ENCODE data around the gene ANKRD55.
"Not testable (repeated sequence)": the region's sequence is repeated elsewhere in the genome, so short reads cannot be mapped to it uniquely, and the experiment has no call there.

The ANKRD55 gene

GRCh38 chr5:56168066-56168478 lies 65.1 kb downstream of the ANKRD55 start:
- no peak for DNase-seq (ENCODE audit: low read depth in 2 of 2)

- no peak for DNase-seq (ENCODE audit: low read depth in 2 of 2)
Measured at GRCh38 chr5:56167519-56167918, 65.6 kb downstream of the ANKRD55 start.

- no peak for DNase-seq (ENCODE audit: low read depth in 2 of 2)
Measured at GRCh38 chr5:56166671-56167385, 66.3 kb downstream of the ANKRD55 start.

GRCh38 chr5:56164376-56164775 lies 68.8 kb downstream of the ANKRD55 start:
- DNase-seq (ENCODE audit: low read depth in 2 of 2), result no peak

- DNase-seq (ENCODE audit: low read depth in 2 of 2), result no peak
Measured at GRCh38 chr5:56161927-56162326, 71.2 kb downstream of the ANKRD55 start.

- DNase-seq (ENCODE audit: low read depth in 2 of 2), result no peak
Measured at GRCh38 chr5:56161439-56161823, 71.7 kb downstream of the ANKRD55 start.

- no peak for DNase-seq (ENCODE audit: low read depth in 2 of 2)
Measured at GRCh38 chr5:56160723-56161438, 72.2 kb downstream of the ANKRD55 start.

GRCh38 chr5:56159521-56159947 lies 73.6 kb downstream of the ANKRD55 start:
- DNase-seq (ENCODE audit: low read depth in 2 of 2), result no peak

- DNase-seq (ENCODE audit: low read depth in 2 of 2), result no peak
Measured at GRCh38 chr5:56158331-56158960, 74.7 kb downstream of the ANKRD55 start.

- not testable (repeated sequence) for DNase-seq (ENCODE audit: low read depth in 2 of 2)
Measured at GRCh38 chr5:56157191-56157621, 75.9 kb downstream of the ANKRD55 start.

- DNase-seq (ENCODE audit: low read depth in 2 of 2), result not testable (repeated sequence)
Measured at GRCh38 chr5:56156585-56157190, 76.4 kb downstream of the ANKRD55 start.

GRCh38 chr5:56155992-56156584 lies 77.0 kb downstream of the ANKRD55 start:
- DNase-seq (ENCODE audit: low read depth in 2 of 2), result no peak

GRCh38 chr5:56154732-56155484 lies 78.2 kb downstream of the ANKRD55 start:
- DNase-seq (ENCODE audit: low read depth in 2 of 2), result no peak

GRCh38 chr5:56152437-56152836 lies 80.7 kb downstream of the ANKRD55 start:
- DNase-seq (ENCODE audit: low read depth in 2 of 2), result no peak

- DNase-seq (ENCODE audit: low read depth in 2 of 2), result not testable (repeated sequence)
Measured at GRCh38 chr5:56150756-56151155, 82.4 kb downstream of the ANKRD55 start.

GRCh38 chr5:56148453-56148971 lies 84.6 kb downstream of the ANKRD55 start:
- no peak for DNase-seq (ENCODE audit: low read depth in 2 of 2)

- no peak for DNase-seq (ENCODE audit: low read depth in 2 of 2)
Measured at GRCh38 chr5:56147659-56148230, 85.4 kb downstream of the ANKRD55 start.

GRCh38 chr5:56147106-56147505 lies 86.0 kb downstream of the ANKRD55 start:
- DNase-seq (ENCODE audit: low read depth in 2 of 2), result no peak

- no peak for DNase-seq (ENCODE audit: low read depth in 2 of 2)
Measured at GRCh38 chr5:56146674-56147073, 86.5 kb downstream of the ANKRD55 start.

GRCh38 chr5:56145511-56145910 lies 87.6 kb downstream of the ANKRD55 start:
- no peak for DNase-seq (ENCODE audit: low read depth in 2 of 2)

- DNase-seq (ENCODE audit: low read depth in 2 of 2), result no peak
Measured at GRCh38 chr5:56145106-56145505, 88.0 kb downstream of the ANKRD55 start.
